WTC11 (cell line): Measurements from ENCODE around the gene IGFBP1. TPM values are rescaled to one million over a fixed set of nuclear protein-coding genes. Genes with fewer than 3 reads are reported as not detected.

Source experiments
- ATAC-seq: fragments of 200-7000 bp; cut with Tn5 transposase; 2 replicates; pipeline ENCODE4 v1.10.0; 2021; ENCODE audit warnings: mild to moderate bottlenecking, moderate library complexity
- CTCF ChIA-PET: fragments of 300-600 bp; sonication (Branson Sonifier 250); formaldehyde crosslinking; loops from one replicate; lab custom pipeline; 2021; ENCODE audit warnings: antibody characterized with exemption; lab: Charles Lee
- POLR2A ChIA-PET: fragments of 350-600 bp; sonication (Branson Sonifier 250); formaldehyde crosslinking; loops from one replicate; lab custom pipeline; 2021; ENCODE audit warnings: antibody characterized with exemption; lab: Charles Lee
- DNase-seq: peaks from one replicate; pipeline ENCODE4 v3.0.0; 2021; ENCODE audit warnings: low spot score
- H3K27ac Mint-ChIP-seq: 2 replicates; pipeline ENCODE4 v1.8.0; 2021; ENCODE audit warnings: mixed read lengths
- H3K27me3 Mint-ChIP-seq: 2 replicates; pipeline ENCODE4 v1.8.0; 2021; ENCODE audit warnings: low read depth, mild to moderate bottlenecking, moderate library complexity, mixed read lengths
- H3K36me3 Mint-ChIP-seq: 2 replicates; pipeline ENCODE4 v1.8.0; 2021; ENCODE audit warnings: mixed read lengths
- H3K4me1 Mint-ChIP-seq: 2 replicates; pipeline ENCODE4 v1.8.0; 2022; ENCODE audit warnings: mixed read lengths
- H3K4me3 Mint-ChIP-seq: 2 replicates; pipeline ENCODE4 v1.8.0; 2021; ENCODE audit warnings: mild to moderate bottlenecking, moderate library complexity, mixed read lengths
- H3K9me3 Mint-ChIP-seq: 2 replicates; pipeline ENCODE4 v1.8.0; 2021; ENCODE audit warnings: mixed read lengths
- CREB1 ChIP-seq: sonication (generic); formaldehyde crosslinking; IDR thresholded peaks from 2 replicates; pipeline ENCODE4 v1.8.0; 2023; ENCODE audit warnings: mild to moderate bottlenecking, missing genetic modification reagents
- FOXJ3 ChIP-seq: sonication (generic); formaldehyde crosslinking; IDR thresholded peaks from 2 replicates; pipeline ENCODE4 v1.9.0; 2021; ENCODE audit warnings: missing genetic modification reagents, mild to moderate bottlenecking, borderline replicate concordance
- GABPB1 ChIP-seq: sonication (generic); formaldehyde crosslinking; IDR thresholded peaks from 2 replicates; pipeline ENCODE4 v1.8.1; 2023; ENCODE audit warnings: mild to moderate bottlenecking, missing genetic modification reagents
- NFATC4 ChIP-seq: fragments of 250-450 bp; sonication (Bioruptor Pico); IDR thresholded peaks from 2 replicates; pipeline ENCODE4 v1.9.0; 2021; ENCODE audit warnings: mild to moderate bottlenecking
- NFYB ChIP-seq: sonication (generic); formaldehyde crosslinking; conservative IDR thresholded peaks from 2 replicates; pipeline ENCODE4 v1.8.0; 2022; ENCODE audit warnings: low read depth, missing genetic modification reagents
- NR3C1 ChIP-seq: sonication (generic); formaldehyde crosslinking; conservative IDR thresholded peaks from 2 replicates; pipeline ENCODE4 v1.8.1; 2023; ENCODE audit warnings: low read depth, mild to moderate bottlenecking, missing genetic modification reagents
- PRRX2 ChIP-seq: fragments of 250-450 bp; sonication (Bioruptor Pico); IDR thresholded peaks from 2 replicates; pipeline ENCODE4 v1.8.0; 2021; ENCODE audit warnings: mild to moderate bottlenecking
- SP1 ChIP-seq: sonication (generic); formaldehyde crosslinking; conservative IDR thresholded peaks from 2 replicates; pipeline ENCODE4 v1.8.1; 2022; ENCODE audit warnings: missing genetic modification reagents
- TCF7 ChIP-seq: sonication (generic); formaldehyde crosslinking; IDR thresholded peaks from 2 replicates; pipeline ENCODE4 v1.8.0; 2022; ENCODE audit warnings: mild to moderate bottlenecking, low read depth, missing genetic modification reagents, moderate library complexity
- ZNF263 ChIP-seq: sonication (generic); formaldehyde crosslinking; IDR thresholded peaks from 2 replicates; pipeline ENCODE4 v1.8.1; 2022; ENCODE audit warnings: low read depth, mild to moderate bottlenecking, moderate library complexity, missing genetic modification reagents
- ZNF317 ChIP-seq: sonication (generic); formaldehyde crosslinking; IDR thresholded peaks from 2 replicates; pipeline ENCODE4 v1.8.1; 2023; ENCODE audit warnings: low read depth, mild to moderate bottlenecking, moderate library complexity, missing genetic modification reagents, borderline replicate concordance
- ZNF396 ChIP-seq: fragments of 250-450 bp; sonication (Bioruptor Pico); IDR thresholded peaks from 2 replicates; pipeline ENCODE4 v1.8.0; 2021; ENCODE audit warnings: mild to moderate bottlenecking, moderate library complexity, borderline replicate concordance
- total RNA-seq: library from RNA; stranded (reverse); gene quantifications from 3 replicates; pipeline ENCODE4 v1.2.3, GENCODE V29; 2021
- TF ChIP-seq, protein P1 (sequence below): sonication (generic); formaldehyde crosslinking; IDR thresholded peaks from 2 replicates; pipeline ENCODE4 v1.8.0; 2023; ENCODE audit warnings: missing genetic modification reagents, mild to moderate bottlenecking, borderline replicate concordance
- TF ChIP-seq, protein P2 (sequence below): sonication (generic); formaldehyde crosslinking; IDR thresholded peaks from 2 replicates; pipeline ENCODE4 v1.8.0; 2023; ENCODE audit warnings: missing genetic modification reagents
- TF ChIP-seq, protein P3 (sequence below): sonication (generic); formaldehyde crosslinking; IDR thresholded peaks from 2 replicates; pipeline ENCODE4 v1.8.1; 2022; ENCODE audit warnings: mild to moderate bottlenecking, moderate library complexity, missing genetic modification reagents

The IGFBP1 gene
- total RNA-seq, 1 experiment from 2014 or later: 0.37 TPM

DNA sequence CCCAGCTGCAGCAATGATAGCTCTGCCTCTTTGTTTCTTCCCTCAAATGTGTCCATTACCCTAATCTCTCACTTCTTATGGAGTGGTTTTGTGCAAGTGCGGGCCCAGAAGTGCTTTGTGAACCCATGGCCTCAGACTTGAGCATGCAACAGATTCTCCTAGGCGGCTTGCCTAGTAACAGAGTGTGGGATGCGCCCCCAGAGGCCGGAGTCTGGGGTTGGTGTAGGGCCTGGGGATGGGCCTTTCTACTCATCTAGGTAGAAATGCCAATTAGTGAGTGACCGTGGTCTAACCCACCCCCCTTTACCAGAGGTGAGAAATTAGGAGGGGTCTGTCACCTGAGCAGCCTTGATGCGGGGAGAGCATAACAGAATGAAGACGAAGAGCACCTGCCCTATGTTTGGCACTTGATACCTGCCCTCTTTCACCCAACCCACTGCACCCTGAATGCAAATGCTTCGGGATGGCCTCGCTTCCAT lies 7.0 kb upstream of the IGFBP1 start:
- Mint-ChIP-seq H3K36me3 (peaks cover 25% of the 10 kb centered on the region), H3K9me3 (peaks cover 33% of the 10 kb centered on the region), H3K4me3 (no peak overlapping the region), H3K27me3 (peaks cover 22% of the 10 kb centered on the region), H3K4me1 (peaks cover 14% of the 10 kb centered on the region), H3K27ac (no peak overlapping the region)
- TF ChIP-seq ZNF263 (no peak), FOXJ3 (CRISPR knock-in tag) (no peak)
- ATAC-seq (peak; percentile 32; the same call in 1 of the 2 replicates), DNase-seq (no peak)
- ChIA-PET POLR2A (no interaction called here), CTCF (interaction anchor here (2.0 kb wide), 1 partner anchor 9 kb away, joined by 9 read pairs; no protein-coding TSS in a partner anchor)

DNA sequence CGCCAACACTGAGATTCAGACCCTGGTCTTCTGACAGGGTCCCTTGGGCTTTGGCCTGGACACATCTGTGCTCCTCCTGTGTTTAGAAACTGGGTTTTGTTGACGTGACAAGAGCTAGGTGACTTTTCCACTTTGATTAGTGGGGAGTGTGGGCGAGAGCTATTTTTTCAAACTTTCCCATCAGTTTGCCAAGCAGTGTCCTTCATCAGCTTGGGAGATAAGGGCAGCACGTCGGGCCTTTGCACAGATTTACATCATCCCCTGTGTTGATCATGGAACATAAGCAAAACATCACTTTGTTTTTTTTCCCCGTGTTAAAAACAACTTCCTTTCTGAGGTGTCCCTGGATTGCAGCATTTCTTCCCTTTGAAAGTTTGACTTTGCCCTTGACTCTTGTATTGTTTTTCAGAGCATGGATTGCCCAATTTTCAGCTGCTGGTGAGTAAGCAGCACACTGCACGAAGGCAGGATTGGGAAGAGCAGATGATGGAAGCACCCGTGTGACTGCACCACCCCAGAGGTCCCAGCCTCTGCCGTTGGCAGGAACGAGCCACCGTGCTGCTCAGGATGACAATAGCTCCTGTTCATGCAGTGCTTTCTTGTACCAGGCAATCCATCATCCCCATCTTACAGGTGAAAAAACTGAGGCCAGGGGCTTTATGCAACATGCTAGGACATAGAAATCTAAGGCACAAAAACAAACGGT lies 6.4 kb upstream of the IGFBP1 start:
- peaks cover 14% of the 10 kb centered on the region for H3K4me1 Mint-ChIP-seq
- H3K27ac Mint-ChIP-seq: no peak overlapping the region
- DNase-seq (no peak), ATAC-seq (no peak)
- TF ChIP-seq ZNF396 (CRISPR knock-in tag): no peak
- TF ChIP-seq GABPB1 (CRISPR knock-in tag): peak; percentile 100
- peaks cover 28% of the 10 kb centered on the region for H3K27me3 Mint-ChIP-seq
- H3K36me3 Mint-ChIP-seq: peaks cover 25% of the 10 kb centered on the region
- POLR2A ChIA-PET: no interaction called here
- no peak overlapping the region for H3K4me3 Mint-ChIP-seq
- CTCF ChIA-PET: interaction anchor here (0.7 to 2.0 kb wide), 4 partner anchors 9 to 219 kb away, joined by 3 to 9 read pairs (median 4); no protein-coding TSS in a partner anchor
- H3K9me3 Mint-ChIP-seq: peaks cover 27% of the 10 kb centered on the region

DNA sequence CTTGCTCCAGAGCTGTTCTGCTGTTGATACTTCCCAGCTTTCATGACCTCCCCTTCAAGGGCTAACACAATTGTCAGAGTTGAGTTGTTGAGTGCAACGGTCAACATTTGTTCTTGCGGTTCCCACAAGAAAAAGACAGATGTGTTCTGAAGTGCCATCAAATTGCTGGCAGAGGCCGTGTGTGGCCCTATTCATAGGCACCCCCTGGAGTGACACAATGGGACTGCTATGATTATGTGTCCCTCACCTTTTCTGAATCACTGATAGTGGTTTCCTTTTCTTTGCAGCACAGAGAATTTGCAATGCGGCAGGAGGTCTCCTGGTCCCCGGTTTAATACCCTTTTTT lies 5.8 kb upstream of the IGFBP1 start:
- Mint-ChIP-seq H3K27ac (no peak overlapping the region), H3K4me1 (peaks cover 14% of the 10 kb centered on the region), H3K4me3 (no peak overlapping the region), H3K27me3 (peaks cover 33% of the 10 kb centered on the region), H3K36me3 (peaks cover 21% of the 10 kb centered on the region), H3K9me3 (peaks cover 21% of the 10 kb centered on the region)
- TF ChIP-seq TCF7 (CRISPR knock-in tag): no peak
- TF ChIP-seq GABPB1 (CRISPR knock-in tag): no peak
- TF ChIP-seq NFATC4 (CRISPR knock-in tag): no peak
- TF ChIP-seq PRRX2 (CRISPR knock-in tag): no peak
- TF ChIP-seq, protein P1, sequence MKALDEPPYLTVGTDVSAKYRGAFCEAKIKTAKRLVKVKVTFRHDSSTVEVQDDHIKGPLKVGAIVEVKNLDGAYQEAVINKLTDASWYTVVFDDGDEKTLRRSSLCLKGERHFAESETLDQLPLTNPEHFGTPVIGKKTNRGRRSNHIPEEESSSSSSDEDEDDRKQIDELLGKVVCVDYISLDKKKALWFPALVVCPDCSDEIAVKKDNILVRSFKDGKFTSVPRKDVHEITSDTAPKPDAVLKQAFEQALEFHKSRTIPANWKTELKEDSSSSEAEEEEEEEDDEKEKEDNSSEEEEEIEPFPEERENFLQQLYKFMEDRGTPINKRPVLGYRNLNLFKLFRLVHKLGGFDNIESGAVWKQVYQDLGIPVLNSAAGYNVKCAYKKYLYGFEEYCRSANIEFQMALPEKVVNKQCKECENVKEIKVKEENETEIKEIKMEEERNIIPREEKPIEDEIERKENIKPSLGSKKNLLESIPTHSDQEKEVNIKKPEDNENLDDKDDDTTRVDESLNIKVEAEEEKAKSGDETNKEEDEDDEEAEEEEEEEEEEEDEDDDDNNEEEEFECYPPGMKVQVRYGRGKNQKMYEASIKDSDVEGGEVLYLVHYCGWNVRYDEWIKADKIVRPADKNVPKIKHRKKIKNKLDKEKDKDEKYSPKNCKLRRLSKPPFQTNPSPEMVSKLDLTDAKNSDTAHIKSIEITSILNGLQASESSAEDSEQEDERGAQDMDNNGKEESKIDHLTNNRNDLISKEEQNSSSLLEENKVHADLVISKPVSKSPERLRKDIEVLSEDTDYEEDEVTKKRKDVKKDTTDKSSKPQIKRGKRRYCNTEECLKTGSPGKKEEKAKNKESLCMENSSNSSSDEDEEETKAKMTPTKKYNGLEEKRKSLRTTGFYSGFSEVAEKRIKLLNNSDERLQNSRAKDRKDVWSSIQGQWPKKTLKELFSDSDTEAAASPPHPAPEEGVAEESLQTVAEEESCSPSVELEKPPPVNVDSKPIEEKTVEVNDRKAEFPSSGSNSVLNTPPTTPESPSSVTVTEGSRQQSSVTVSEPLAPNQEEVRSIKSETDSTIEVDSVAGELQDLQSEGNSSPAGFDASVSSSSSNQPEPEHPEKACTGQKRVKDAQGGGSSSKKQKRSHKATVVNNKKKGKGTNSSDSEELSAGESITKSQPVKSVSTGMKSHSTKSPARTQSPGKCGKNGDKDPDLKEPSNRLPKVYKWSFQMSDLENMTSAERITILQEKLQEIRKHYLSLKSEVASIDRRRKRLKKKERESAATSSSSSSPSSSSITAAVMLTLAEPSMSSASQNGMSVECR (CRISPR knock-in tag): no peak
- no peak for TF ChIP-seq SP1 (CRISPR knock-in tag)
- no peak for TF ChIP-seq NFYB (CRISPR knock-in tag)
- TF ChIP-seq CREB1 (CRISPR knock-in tag): no peak
- TF ChIP-seq, protein P2, sequence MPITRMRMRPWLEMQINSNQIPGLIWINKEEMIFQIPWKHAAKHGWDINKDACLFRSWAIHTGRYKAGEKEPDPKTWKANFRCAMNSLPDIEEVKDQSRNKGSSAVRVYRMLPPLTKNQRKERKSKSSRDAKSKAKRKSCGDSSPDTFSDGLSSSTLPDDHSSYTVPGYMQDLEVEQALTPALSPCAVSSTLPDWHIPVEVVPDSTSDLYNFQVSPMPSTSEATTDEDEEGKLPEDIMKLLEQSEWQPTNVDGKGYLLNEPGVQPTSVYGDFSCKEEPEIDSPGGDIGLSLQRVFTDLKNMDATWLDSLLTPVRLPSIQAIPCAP (CRISPR knock-in tag): no peak
- TF ChIP-seq, protein P3, sequence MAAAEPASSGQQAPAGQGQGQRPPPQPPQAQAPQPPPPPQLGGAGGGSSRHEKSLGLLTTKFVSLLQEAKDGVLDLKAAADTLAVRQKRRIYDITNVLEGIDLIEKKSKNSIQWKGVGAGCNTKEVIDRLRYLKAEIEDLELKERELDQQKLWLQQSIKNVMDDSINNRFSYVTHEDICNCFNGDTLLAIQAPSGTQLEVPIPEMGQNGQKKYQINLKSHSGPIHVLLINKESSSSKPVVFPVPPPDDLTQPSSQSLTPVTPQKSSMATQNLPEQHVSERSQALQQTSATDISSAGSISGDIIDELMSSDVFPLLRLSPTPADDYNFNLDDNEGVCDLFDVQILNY (CRISPR knock-in tag): no peak
- TF ChIP-seq NR3C1 (CRISPR knock-in tag): no peak
- TF ChIP-seq ZNF317 (CRISPR knock-in tag): no peak
- ATAC-seq (no peak), DNase-seq (no peak)
- POLR2A ChIA-PET: no interaction called here
- CTCF ChIA-PET: interaction anchor here (0.7 to 2.0 kb wide), 4 partner anchors 9 to 219 kb away, joined by 3 to 9 read pairs (median 4); no protein-coding TSS in a partner anchor
